ENCODE data around the gene RALY.

Gene RALY

DNA sequence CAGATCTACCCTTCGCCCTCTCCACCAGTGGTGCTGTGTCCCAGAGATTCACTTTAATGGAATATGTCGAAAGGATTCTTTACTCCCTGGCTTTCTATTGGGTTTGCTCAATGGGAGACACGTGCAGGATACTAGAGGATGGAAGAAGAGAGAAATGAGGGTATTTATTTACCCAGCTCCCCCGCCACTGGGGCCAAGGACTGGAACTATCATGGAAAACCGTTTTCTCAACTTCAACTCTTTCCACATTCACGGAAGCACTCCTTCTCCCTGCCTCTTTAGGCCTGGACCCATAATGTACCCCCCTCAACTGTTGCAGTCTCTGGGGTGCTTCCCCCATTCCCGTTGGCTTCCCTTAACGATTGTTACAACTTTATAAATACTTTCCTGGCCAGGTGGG is 26.6 kb upstream of the RALY start:
- H3K9me2 ChIP-seq (replicated peaks; ENCODE audit: low read depth, low read length), result no peaks in the 10 kb centered on the region
- no peak overlapping the region for H3K4me3 ChIP-seq (ENCODE audit: low read length, poor library complexity, severe bottlenecking)
- no peaks in the 10 kb centered on the region for H3K27me3 ChIP-seq (ENCODE audit: insufficient read depth, low read length, poor library complexity, severe bottlenecking)
- no peaks in the 10 kb centered on the region for H3K9me3 ChIP-seq (ENCODE audit: insufficient read depth, low read depth, low read length)
- no peak for TF ChIP-seq EZH2phosphoT487 (IDR thresholded peaks at IDR 0.05; ENCODE audit: borderline replicate concordance)
- TF ChIP-seq, protein P1, sequence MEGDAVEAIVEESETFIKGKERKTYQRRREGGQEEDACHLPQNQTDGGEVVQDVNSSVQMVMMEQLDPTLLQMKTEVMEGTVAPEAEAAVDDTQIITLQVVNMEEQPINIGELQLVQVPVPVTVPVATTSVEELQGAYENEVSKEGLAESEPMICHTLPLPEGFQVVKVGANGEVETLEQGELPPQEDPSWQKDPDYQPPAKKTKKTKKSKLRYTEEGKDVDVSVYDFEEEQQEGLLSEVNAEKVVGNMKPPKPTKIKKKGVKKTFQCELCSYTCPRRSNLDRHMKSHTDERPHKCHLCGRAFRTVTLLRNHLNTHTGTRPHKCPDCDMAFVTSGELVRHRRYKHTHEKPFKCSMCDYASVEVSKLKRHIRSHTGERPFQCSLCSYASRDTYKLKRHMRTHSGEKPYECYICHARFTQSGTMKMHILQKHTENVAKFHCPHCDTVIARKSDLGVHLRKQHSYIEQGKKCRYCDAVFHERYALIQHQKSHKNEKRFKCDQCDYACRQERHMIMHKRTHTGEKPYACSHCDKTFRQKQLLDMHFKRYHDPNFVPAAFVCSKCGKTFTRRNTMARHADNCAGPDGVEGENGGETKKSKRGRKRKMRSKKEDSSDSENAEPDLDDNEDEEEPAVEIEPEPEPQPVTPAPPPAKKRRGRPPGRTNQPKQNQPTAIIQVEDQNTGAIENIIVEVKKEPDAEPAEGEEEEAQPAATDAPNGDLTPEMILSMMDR (conservative IDR thresholded peaks at IDR 0.05; ENCODE audit: low read length), result no peak
- H2AFZ ChIP-seq (ENCODE audit: low read length), result no peak overlapping the region
- no peaks in the 10 kb centered on the region for H3K4me1 ChIP-seq (ENCODE audit: insufficient read depth, low read length, poor library complexity, severe bottlenecking)
- no peaks in the 10 kb centered on the region for H3F3A ChIP-seq (ENCODE audit: low read depth)
- no peak overlapping the region for H3K9ac ChIP-seq (ENCODE audit: low read depth, low read length, poor library complexity, severe bottlenecking)
- no peaks in the 10 kb centered on the region for H3K36me3 ChIP-seq (ENCODE audit: insufficient read depth, low read length)
- H3K79me2 ChIP-seq (ENCODE audit: insufficient read depth, low read length), result no peaks in the 10 kb centered on the region
- no peaks in the 10 kb centered on the region for H4K20me1 ChIP-seq (ENCODE audit: insufficient read depth, low read length, poor library complexity, severe bottlenecking)
- no peak overlapping the region for H3K4me2 ChIP-seq (ENCODE audit: low read depth, low read length, poor library complexity, severe bottlenecking)

GRCh38 chr20:33969563-33969962 is 24.1 kb upstream of the RALY start:
- Histone ChIP-seq H3K9me2 (replicated peaks; ENCODE audit: low read depth, low read length) (no peaks in the 10 kb centered on the region), H3K4me1 (ENCODE audit: insufficient read depth, low read length, poor library complexity, severe bottlenecking) (no peaks in the 10 kb centered on the region), H3F3A (ENCODE audit: low read depth) (no peaks in the 10 kb centered on the region), H4K20me1 (ENCODE audit: insufficient read depth, low read length, poor library complexity, severe bottlenecking) (no peaks in the 10 kb centered on the region), H3K9me3 (ENCODE audit: insufficient read depth, low read depth, low read length) (no peaks in the 10 kb centered on the region), H3K36me3 (ENCODE audit: insufficient read depth, low read length) (no peaks in the 10 kb centered on the region), H3K4me3 (ENCODE audit: low read length, poor library complexity, severe bottlenecking) (no peak overlapping the region), H3K4me2 (ENCODE audit: low read depth, low read length, poor library complexity, severe bottlenecking) (no peak overlapping the region), H3K27me3 (ENCODE audit: insufficient read depth, low read length, poor library complexity, severe bottlenecking) (no peaks in the 10 kb centered on the region), H3K79me2 (ENCODE audit: insufficient read depth, low read length) (no peaks in the 10 kb centered on the region), H3K9ac (ENCODE audit: low read depth, low read length, poor library complexity, severe bottlenecking) (no peak overlapping the region), H2AFZ (ENCODE audit: low read length) (no peak overlapping the region)
- no peak for TF ChIP-seq EZH2phosphoT487 (IDR thresholded peaks at IDR 0.05; ENCODE audit: borderline replicate concordance)
- TF ChIP-seq, protein P1 (conservative IDR thresholded peaks at IDR 0.05; ENCODE audit: low read length), result no peak

- no peaks in the 10 kb centered on the region for H3K9me3 ChIP-seq (ENCODE audit: insufficient read depth, low read depth, low read length)
- no peaks in the 10 kb centered on the region for H3K36me3 ChIP-seq (ENCODE audit: insufficient read depth, low read length)
- no peaks in the 10 kb centered on the region for H3K27me3 ChIP-seq (ENCODE audit: insufficient read depth, low read length, poor library complexity, severe bottlenecking)
- H3K4me1 ChIP-seq (ENCODE audit: insufficient read depth, low read length, poor library complexity, severe bottlenecking), result no peaks in the 10 kb centered on the region
- H3K9me2 ChIP-seq (replicated peaks; ENCODE audit: low read depth, low read length), result no peaks in the 10 kb centered on the region
- no peak overlapping the region for H3K4me3 ChIP-seq (ENCODE audit: low read length, poor library complexity, severe bottlenecking)
- H3K9ac ChIP-seq (ENCODE audit: low read depth, low read length, poor library complexity, severe bottlenecking), result no peak overlapping the region
- no peaks in the 10 kb centered on the region for H4K20me1 ChIP-seq (ENCODE audit: insufficient read depth, low read length, poor library complexity, severe bottlenecking)
- H2AFZ ChIP-seq (ENCODE audit: low read length), result no peak overlapping the region
- H3F3A ChIP-seq (ENCODE audit: low read depth), result no peaks in the 10 kb centered on the region
- TF ChIP-seq, protein P1 (conservative IDR thresholded peaks at IDR 0.05; ENCODE audit: low read length), result no peak
- no peak for TF ChIP-seq EZH2phosphoT487 (IDR thresholded peaks at IDR 0.05; ENCODE audit: borderline replicate concordance)
- no peak overlapping the region for H3K4me2 ChIP-seq (ENCODE audit: low read depth, low read length, poor library complexity, severe bottlenecking)
- no peaks in the 10 kb centered on the region for H3K79me2 ChIP-seq (ENCODE audit: insufficient read depth, low read length)
Observed at GRCh38 chr20:33970229-33970628, 23.5 kb upstream of the RALY start.

Measured in Loucy (cell line).